NCI-H226 (cell line): ENCODE data around the gene ZSWIM6.
A peak's percentile ranks its signal among the peaks of the same experiment; 100 is the strongest.

Experiments
- DNase-seq: peaks from one replicate; pipeline ENCODE4 v3.0.0-alpha.2; 2015

ZSWIM6 gene

DNA sequence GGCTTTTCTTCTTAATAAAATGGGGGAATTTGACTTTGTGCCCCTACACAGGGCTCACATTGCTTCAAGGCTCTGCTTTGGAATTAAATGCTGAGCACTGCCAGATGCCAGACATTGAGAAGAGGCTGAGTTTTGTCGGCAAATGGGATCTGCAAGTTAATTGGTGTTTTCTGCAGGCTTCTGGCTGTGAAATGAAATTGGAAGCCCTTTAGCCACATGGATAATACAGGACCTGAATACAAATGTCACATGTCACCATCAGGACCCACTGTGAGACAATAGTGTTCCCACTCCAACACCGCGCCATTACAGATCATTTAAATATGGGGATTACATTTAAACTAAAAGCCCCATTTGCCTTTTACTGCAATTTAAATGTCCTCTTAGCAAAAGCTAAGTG is 164.4 kb downstream of the ZSWIM6 start:
- no peak for DNase-seq

DNA sequence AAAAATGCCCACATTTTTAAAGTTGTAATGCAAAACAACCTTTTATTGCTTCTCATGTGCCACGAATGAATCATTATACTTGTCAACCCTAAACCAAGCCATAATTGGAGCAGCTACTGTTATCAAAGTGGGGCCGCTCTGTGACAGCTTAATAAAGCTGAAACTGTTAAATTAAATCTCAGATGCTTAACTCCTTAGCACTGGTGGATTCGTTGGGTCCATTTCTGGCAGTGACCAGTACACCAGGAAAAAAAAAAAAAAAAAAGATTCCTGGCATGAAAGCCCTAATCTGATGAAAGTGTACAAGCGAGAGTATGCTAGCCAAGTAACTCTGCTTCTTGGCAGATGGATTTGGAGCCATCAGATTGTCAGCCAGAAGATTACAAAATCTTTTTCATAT is 164.8 kb downstream of the ZSWIM6 start:
- DNase-seq: no peak

DNA sequence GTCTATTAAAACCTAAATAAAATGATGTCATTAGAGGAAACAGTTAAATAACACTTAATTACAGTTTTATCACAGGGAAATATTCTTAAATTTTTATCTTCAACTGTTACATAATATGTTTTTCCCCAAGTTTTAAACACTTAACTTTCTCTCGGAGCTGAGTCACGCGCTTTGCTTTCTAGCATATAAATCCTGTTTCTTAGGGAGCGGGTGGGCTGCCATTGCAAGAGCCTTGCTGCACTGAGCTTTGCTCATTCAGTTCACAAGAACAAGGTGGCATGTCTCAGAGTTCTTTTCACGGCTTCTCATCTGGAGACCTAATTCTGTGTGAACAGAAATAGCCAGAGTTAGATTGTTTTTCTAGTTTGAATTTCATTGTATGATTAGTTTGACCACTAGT is 166.1 kb downstream of the ZSWIM6 start:
- no peak for DNase-seq

DNA sequence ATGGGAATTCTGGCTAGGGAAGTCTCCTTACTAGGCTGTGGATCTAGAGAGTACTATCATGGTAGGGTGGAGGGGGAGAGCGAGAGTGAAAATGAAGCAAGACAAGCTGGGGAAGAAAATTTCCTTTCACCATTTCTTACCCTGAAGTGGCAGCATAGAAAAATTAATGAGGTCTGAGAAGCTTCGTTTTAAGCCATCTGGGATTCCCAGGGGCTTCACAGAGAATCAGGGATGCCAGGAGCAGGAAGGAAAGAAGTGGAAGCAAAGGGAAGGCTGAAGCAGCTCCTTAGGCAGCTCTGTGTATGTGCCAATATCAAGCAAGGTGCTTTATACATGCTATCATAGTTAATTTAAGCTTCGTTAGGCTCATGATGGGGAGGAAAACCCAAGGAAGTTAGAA is 169.9 kb downstream of the ZSWIM6 start:
- DNase-seq: no peak

DNA sequence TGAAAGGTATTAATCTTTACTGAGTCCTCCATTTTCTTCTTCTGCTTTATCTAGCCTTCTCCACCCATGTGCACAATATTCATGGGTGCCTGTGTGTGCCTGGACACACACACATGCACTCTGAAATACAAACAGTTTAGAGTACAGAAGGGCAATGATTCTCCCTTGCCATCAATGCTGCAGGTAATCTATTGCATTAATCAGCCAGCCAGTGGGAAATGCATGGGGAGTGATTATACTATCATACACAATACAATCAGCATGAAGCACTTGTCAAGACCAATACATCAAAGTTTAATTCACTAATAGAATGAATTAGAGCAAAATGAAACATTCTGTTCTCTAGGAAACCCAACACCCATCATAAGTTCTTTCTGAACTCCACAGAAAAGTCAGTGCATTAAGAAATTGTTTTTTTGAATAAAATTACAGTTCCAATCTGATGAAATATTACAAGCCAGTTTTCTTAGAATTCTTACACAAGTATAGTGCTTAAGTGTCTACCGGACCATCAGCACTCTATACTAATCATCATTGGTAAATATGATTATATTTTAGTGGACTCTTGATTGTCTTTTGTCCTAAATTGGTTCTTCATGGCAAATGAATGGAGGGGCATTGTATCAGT is 172.2 kb downstream of the ZSWIM6 start:
- no peak for DNase-seq

DNA sequence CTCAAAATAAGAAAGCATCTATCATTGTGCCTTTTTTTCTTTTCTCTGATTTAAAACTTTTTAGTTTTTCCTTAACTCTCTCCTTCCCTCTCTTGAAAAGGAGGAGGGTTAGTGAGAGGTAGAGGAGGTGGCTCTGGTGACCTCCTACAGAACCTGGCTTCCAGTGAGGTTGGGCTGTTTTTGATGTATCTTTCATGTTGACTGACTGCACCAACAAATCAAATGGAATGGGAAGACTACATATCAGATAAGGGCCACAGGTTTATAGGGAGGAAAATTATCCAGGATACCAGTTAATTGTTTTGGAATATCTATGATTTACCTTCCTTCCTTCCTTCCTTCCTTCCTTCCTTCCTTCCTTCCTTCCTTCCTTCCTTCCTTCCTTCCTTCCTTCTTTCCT is 173.2 kb downstream of the ZSWIM6 start:
- no peak for DNase-seq

DNA sequence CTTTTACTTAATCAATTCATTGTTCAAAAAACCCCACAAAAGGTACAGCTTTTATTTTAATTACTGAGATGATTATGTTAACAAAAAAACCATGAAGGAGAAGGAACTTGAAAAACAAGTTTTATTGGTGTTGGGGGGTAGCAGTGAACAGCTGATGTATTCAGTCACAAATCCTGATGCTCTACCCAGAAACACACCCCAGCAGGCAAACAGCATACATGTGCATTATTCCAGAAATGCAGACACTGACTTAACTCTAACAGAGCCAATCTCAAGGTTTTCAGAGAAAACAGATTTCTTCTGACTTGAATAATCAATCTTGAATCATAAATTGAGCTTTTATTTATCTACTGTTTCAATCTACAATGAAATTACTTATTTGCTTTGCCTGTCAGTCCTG is 175.2 kb downstream of the ZSWIM6 start:
- DNase-seq: no peak

DNA sequence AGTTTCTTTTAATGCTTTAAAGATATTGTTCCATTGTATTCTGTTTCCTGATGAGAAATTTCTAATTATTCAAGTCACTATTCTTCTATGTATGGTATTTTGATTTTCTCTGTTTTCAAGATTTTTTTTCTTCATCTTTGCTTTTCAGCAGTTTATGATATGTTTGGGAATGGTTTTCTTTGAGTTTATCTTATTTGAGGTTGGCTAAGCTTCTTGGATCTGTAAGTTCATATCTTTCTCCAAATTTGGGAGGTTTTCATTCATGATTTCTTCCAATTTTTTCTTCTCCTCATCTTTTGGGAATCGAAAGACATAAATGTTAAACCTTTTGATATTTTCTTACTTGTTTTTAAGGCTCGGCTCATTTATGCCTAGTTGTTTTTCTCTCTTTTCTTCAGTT is 184.9 kb downstream of the ZSWIM6 start:
- no peak for DNase-seq

DNA sequence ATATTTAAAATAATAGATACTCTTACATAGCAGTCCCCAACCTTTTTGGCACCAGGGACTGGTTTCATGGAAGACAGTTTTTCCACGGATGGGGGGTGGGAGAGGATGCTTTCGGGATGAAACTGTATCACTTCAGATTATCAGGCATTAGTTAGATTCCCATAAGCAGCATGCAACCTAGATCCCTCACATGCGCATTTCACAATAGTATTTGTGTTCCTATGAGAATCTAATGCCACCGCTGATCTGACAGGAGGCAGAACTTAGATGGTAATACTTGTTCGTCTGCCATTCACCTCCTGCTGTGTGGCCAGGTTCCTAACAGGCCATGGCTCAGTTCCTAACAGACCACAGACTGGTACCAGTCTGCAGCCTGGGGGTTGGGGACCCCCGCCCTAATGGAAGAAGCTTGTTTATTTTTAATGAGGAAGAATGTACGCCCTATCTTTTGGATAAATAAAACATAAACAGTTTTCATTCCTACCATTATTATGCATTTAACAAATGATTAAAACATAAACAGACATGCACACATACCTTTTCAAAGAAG is 187.7 kb downstream of the ZSWIM6 start:
- no peak for DNase-seq

DNA sequence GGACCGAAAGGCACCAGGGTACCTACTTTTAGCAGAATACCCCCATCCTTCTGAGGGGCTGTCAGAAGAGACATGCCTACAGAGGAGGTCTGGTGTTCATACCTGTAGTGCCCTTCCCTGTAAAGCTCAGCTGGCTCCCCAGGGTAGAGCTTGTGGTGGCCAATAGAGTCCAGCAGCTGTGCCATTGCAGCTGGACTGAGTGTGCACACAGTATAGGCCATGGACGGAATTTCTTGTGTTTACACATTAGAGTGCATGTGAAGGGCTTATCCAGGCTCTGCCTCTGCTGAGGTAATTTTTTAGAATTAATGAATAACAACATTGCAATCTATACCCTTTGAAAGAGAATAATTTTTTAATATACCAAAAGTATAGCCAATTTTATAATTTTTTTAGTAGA is 191.0 kb downstream of the ZSWIM6 start:
- DNase-seq: no peak

DNA sequence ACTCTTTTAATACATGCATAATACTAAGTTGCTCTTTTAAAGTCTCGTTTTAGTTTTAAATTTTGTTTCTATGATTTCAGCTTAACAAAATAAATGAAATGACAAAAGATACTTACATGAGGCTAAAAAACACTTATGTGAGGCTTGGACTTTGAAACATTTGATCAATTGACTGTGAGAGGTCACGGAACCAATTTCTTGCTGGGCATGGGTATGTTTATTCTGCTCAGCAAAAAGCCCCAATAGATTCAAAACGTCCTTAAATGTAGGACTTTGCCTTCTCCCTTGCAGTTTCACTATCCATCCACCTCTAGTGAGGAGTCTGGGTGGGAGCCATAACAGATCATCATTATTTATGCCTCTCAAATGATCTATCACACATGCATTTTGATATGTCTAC is 191.9 kb downstream of the ZSWIM6 start:
- no peak for DNase-seq

DNA sequence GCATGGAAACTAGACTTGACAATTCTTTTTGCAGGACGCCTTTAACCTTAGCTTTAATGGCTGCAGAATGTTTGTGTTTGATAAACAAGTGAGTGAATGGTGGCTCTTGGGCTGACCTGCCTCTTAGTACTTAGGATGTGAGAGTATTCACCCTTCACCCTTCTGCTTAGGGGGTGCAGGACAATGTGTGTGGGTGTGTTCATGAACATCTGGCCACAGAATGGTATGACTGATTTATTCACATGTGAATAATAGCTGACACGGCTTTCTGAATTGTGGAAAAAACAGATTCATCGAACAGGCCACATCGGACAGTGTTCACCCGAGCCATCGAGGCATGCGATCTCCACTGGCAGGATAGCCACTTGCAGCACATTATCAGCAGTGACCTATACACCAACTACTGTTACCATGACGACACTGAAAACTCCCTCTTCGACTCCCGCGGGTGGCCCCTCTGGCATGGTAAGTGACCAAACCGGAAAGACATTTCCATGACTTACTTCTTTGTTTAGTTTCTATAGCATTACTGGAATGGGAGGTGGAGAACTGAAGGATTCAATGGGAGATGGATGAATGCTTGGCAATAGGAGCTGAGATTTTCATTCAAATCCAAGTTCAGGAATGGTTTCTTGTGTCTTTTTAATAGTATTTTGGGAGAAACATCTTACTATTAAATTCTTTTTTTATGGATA is 193.6 kb downstream of the ZSWIM6 start:
- DNase-seq: no peak

DNA sequence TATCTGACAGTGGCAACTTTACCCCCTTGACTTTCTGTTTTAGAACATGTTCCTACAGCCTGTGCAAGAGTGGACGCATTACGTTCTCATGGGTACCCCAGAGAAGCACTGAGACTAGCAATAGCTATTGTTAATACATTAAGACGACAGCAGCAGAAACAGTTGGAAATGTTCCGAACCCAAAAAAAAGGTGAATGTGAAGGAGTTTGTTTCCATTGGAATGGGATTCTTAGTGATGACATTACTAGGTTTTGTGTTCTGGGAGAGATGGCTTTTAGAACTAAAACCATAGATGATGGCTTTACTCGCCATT is 194.1 kb downstream of the ZSWIM6 start:
- no peak for DNase-seq

DNA sequence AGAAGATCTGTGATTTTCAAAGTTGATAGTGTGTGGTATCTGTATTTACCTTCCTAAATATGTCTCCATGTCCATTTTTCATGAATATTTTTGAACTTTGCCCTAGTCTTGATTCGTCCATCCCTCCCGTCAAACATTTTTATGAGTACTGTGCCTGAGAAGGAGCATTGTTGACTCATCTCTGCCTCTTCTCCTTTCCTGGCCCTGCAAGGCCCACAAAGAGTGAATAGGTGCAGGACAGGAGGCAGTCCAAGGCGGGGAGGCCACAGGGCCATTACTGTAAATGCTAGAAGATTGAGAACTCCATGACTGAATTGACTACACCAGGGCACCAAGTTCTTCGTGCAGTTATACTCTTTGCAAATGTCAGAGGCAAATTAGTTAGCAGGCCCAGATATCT is 200.9 kb downstream of the ZSWIM6 start:
- DNase-seq: no peak

DNA sequence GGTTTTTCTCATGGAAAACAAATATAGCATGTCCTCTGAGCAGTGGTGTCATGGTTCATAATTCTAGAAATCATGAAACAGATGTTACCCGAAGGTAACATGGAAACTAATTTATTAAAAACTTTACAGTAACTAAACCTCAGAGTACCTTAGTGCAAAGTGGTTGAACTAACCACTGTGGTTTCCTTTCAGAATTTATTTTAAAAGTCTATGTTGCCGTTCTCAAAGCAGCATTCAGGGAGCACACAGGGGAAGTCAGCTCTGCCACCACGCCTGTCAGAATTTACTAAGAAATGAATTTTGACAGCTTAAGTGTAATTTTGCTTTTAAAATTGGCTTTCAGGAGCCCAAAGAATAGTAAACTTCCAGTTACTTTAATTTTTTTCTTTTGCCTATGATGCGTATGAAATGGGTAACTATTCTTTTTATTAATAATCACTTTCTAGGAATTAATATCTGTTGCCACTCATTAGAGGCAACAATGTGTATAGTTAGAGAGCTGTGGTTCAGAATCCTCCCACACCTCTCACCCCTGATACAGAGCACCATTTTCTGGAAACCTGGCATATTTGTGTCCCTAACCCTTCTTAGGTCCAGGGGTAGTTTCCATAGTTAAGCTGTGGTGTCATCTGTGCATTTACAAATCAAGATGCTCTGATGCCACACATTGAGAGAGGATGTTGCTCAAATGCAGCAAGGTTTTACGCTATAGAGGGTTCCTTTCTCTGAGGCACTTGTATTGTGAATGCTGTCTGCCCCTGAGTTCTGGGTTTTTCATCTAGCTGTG is 202.6 kb downstream of the ZSWIM6 start:
- no peak for DNase-seq

DNA sequence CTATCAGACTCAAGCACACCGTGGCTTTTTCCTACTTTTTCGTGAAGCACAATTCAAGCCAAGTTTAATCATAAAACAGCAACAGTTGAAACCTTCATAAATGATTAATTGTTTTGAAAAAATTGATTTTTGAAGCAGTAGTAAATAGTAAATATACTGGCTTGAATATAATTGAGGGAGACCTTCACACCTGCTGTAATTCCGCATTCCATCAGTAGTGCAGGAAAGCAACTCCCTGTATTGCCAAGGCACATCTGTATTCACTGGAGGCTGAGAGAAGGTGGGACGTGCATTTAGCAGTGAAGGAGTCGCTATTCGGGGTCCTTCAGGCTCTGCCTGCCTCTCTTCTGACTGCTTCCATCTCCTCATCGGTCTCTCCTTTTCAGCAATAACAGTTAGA is 203.8 kb downstream of the ZSWIM6 start:
- DNase-seq: no peak

DNA sequence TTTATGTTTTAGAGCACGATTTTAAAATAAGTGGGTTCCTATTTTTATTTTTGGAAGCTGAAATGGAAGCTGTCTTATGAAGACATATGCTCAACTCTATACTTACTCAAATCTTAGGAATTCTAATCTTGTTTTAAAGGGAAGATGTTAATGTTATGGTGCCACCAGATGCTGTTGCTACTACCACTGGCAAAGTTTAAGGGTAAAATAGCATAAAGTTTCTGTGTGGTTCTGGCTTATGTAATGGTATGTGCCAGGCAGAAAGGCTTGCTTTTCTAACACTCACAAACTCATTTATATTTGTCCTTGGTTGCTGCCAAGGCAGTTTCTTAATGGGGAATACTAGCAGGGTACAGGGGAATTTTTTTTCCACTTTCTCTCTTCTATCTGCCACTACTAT is 204.9 kb downstream of the ZSWIM6 start:
- DNase-seq: no peak

DNA sequence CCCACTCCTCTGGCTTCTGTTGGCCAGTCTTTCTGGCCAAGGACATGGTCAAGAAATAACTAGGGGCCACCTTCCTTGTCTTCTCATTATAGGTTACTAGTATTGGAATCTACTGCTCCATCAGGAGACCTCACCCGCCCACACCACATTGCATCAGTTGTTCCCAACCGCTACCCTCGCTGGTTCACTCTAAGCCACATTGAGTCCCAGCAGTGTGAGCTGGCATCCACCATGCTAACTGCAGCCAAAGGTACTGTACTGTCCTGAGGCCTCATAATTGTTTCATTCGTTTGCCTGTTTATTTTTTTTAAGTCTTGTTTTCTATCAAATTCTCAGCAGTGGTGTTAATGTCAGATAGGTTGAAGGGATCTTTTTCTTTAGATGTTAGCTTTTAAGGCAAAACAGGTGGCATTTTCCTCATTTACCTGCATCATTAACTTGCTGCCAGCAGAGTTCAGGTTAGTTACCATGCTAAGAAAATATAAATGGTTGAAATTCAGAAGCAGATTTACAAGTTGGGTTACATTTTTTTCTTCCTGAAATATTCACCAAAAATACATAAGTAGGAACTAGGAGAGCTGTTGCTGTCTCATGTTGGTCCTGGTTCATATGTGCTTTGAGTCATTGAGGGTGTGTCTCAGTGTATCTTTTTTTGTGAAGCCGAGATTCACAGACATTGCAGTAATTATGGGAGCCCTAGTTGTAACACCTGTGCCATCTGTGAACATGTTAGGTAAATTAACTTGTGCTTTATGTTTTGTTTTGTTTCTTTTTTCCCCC is 206.9 kb downstream of the ZSWIM6 start:
- DNase-seq: no peak

DNA sequence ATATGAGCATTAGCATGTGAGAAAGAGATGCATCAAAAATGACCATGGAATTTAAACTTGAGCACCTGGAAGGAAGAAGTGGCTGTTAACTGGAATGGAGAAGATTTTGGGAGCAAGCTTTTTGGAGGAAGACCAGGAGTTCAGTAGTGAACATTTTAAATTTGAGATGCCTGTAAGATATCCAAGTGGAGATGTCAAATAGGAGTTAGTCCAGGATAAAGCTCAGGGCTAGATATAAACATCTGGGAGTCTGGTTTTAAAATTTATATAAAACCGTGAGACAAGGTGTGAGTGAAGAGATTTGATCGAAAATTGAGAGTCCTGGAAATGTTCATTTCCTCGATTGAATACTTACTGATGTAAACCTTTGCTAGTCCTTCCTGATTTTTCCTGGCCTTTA is 217.5 kb downstream of the ZSWIM6 start:
- DNase-seq: no peak

DNA sequence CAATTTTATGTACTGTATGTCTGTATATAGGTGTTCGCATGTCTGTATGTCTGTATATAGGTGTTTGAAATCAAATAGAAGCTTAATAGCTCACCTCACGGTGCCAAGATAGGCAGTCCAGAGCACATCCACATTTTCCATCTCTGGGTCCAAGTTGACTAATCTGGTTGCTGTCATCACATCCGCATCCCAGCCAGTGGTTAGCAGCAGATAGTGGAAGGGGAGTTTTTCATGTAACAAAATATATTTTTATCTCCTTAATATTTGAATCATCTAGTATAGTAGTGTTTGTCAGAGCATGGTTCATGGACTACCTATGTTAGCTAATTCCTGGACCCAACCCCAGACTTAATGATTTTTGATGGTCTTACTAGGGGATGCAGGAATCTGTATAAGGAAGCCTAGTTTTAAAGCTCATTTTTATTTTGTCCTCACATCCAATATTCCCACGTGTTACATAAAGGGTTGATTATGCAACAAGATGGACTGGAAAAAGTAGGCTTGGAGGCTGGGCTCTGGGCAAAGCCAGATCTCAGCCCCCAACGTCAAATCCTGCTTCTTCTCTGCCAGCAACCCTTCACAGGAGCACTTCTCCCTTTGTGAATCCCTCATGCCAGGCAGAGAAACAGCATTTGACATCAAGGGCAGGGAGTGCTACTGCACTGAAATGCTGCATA is 219.7 kb downstream of the ZSWIM6 start:
- peak; percentile 25 for DNase-seq

DNA sequence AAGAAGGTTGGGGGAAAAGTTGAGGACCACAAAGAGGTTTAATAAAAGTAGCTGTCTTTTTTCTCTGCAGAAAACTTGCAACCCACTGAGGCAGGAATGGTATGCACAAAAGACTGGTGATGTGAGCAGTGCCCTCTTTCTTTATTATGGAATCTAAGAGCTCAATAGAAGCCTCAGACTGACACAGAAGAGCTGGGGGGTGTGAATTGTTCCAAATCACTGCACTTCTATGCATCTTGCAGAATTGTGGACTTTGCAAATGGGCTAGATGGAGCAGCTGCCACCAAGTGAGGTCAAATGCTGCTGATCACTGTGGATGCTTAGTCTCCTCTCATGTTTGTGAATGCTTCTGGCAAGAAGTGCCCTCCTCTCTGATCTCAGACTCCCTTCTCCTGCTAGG is 227.1 kb downstream of the ZSWIM6 start:
- DNase-seq: no peak

DNA sequence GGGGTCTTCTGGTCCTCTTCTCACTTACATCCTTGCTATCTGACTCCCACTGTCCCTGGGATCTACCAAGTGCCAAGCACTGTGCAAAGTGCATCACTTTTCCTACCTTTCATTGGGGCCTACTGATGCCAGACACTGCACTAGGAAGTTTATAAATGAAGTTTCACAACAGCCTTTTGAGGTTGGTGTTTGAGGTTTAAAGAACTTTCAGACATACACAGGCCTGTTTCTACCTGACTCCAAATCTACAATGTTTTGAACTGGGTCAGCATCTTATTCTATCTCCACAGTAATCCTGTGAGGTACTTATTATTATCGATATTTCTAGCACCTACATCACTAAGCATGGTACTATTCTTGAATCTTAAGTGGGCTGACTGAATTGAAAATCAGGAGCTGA is 227.7 kb downstream of the ZSWIM6 start:
- DNase-seq: no peak

DNA sequence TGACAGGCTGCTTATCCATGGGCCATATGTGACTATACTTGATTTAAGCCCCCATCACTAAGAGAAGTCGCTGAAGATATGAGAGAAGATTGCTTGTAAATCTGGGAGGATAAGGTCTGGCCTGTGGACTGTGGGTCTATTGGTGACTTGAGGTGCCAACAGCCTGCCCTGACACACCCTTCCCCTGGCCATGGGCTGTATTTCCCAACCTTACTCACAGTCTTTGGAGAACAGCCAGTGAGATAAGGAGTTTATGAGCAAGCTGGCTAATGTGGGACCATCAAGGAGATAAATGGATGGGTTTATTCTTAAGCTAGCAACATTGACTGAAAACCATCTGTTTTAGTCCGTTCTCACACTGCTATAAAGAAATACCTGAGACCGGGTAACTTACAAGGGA is 231.3 kb downstream of the ZSWIM6 start:
- peak; percentile 76 for DNase-seq
